HG03159 (cell line): Measurements from ENCODE around the gene NEUROG3.

Source experiments
- ATAC-seq: cut with Tn5 transposase; IDR thresholded peaks from one replicate; pipeline ENCODE4 v1.9.1; 2021; ENCODE audit warnings: mild to moderate bottlenecking, moderate library complexity; ENCODE audit not compliant: unreplicated experiment

Gene NEUROG3

GRCh38 chr10:69573056-69573806, at the start of gene NEUROG3:
TSS of gene NEUROG3 (minus strand) at chr10:69573422. CDS start at chr10:69573043, 379 bp downstream.
- ATAC-seq = no peak

- no peak for ATAC-seq
These were observed 47.4 kb upstream of the NEUROG3 start for GRCh38 chr10:69620625-69621024.

DNA sequence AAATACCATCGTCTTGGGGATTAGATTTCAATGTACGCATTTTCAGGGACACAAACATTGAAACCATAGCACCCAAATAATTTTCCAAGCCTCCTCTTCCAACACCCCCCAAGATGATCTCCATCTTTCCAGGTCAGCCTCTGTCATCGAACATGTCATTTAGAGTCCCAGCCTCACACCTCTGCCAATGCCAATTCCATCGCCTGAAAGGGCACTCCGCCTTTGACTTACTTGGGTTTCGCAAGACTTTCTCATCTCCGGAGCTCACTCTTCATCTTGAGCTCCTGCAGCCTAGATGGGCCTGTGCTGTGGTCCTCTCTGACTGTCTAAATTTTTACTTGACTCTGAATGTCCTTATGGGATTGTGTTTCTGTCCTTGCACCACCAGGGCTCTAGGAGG, 46.4 kb upstream of the NEUROG3 start:
- ATAC-seq = no peak

GRCh38 chr10:69618746-69619145, 45.5 kb upstream of the NEUROG3 start:
- ATAC-seq = no peak

- no peak for ATAC-seq
These were observed 43.1 kb upstream of the NEUROG3 start for GRCh38 chr10:69616358-69616757.

- no peak for ATAC-seq
These were observed 40.9 kb upstream of the NEUROG3 start for GRCh38 chr10:69614130-69614529.

DNA sequence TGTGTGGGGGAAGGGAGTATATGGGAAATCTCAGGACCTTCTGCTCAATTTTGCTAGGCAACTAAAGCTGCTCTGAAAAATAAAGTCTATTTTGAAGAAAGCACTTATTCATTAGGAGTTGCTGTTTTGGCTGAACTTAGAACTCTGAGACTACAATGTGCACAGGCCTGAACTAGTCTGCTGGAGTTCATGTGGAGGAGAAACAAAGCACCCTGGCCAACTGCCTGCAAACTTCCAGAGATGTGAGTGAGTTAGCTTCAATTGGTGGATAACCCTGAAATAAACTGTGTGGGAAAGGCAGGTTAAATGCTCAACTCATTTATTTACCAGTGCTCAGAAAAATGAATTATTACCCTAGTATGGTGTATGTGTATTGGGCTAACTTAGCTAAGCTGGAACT, 39.5 kb upstream of the NEUROG3 start:
- ATAC-seq = no peak

- no peak for ATAC-seq
These were observed 35.9 kb upstream of the NEUROG3 start for GRCh38 chr10:69609077-69609476.

GRCh38 chr10:69600761-69601330, 27.6 kb upstream of the NEUROG3 start:
- no peak for ATAC-seq

DNA sequence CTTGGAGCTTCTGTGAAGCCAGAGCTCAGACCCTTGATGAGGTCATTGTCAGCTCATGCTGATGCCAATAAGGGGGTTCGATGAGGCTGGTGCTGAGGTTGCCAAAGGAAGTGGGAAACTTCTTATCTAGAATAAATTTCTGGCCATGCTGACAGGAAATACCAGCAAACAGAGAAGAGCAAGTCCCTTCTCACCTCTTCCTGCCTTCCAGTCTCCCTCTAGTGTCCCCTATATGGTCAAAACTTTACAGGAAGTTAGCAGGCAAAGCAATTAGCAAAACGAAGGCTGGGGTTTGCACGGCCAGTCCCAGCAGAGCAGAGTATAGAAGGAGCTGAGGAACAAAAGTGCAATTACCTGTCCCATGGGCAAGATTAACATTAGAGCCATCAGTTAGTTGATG, 15.1 kb upstream of the NEUROG3 start:
- ATAC-seq = no peak

DNA sequence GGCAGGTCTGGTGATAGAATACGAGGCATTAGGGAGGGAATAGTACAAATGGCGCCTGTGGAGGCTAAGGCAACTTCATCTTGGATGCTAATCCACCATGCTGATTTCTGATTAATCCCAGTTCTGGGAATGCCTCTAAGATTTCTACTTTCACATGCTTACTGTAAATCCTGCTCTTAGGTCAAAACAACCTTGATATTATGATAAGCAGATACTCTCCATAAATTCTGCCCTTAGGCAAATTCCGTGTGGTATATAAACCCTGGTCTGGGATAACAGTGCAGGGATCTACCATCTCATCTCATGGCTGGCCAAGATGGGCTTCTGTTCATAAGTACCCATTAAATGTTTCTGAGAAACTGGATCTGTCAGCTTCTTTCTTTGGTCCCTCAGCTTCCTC, 11.4 kb upstream of the NEUROG3 start:
- ATAC-seq = no peak

DNA sequence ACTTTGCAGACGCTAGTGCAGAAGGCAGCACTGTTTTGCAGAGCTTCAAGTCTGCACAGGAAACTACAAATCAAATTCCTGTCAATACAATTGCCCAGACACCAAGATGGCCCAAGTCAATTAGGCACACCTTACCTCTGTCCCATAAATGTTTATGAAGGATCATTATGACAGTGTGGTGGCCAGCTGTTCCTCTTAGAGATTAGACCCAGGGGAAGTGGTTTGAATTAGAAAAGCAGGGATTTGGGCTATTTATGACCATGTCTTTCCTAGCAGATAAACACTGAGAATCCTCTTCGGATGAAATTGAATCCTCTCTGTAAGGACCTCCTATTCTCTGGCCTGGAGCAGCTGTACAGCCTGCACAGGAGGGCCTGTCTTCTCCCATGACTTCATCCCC, 9.9 kb upstream of the NEUROG3 start:
- no peak for ATAC-seq

- no peak for ATAC-seq
These were observed 7.2 kb upstream of the NEUROG3 start for GRCh38 chr10:69580435-69580834.

GRCh38 chr10:69579464-69580060, 6.3 kb upstream of the NEUROG3 start:
- no peak for ATAC-seq

DNA sequence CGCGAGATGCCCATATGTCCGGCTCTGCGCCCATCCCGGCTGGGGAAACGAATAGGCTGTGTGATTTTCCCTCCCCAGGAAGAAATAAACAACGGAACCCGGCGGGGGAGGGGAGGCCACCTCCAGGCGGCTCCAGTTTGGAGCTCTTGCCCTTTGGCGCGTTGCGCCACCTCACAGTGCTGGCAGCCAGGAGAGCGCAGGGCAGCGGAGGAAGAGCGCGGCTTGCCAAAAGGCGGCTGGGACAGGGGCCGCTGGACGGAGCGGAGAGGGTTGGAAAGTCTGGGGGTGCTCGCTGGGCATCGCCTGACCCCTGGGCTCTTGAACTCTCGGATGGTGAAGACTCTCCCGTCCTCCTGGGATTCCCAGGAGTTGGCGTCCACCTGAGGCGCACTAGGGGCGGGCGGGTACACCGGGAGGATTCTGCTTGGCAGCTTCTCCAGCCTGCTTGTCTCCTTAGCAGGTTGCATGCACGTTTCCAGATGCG, 5.3 kb upstream of the NEUROG3 start:
- no peak for ATAC-seq

DNA sequence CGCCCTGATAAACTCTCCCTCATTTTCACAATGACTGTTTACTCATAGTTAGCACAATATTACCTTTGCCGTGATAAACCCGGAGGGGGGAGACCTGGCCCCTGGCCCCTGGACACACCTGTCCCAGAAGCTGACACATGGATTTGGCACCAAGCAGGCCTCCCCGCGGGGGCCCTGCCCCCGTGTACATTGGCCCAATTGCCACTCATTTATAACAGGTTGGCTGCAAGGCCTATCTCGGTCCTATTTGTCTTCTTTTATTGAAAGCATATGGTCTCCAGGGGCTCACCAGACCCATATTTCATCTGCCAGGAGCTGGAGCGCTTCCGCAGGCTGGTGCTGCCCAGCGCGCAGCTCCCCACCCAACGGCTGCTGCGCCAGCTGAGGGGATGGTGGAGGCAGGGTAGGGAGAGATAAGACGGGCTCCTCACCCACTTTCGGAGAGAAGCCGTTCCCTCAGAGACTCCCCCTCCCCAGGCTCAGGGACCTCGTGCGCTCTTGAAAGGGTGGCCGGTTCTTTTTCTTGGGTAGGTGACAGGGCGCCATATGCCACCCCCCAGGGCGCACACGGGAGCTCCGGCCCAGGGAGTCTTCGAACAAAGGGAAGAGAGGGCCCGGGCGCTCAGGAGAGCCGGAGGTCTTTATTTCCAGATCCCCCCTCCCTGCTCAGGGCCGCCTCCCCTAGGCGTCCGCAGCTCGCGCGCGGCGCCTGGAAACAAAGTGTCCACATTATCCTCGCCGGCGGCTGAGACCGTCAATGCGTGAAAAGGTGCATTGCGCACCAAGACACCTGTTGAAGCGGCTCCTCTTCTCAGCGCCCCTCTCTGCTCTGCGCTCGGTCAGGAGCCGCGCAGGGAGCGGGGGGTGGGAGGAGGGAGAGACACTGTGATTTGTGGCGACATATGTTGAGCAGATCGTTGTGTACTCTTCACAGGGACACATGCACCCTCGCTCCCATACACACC, 4.3 kb upstream of the NEUROG3 start:
- ATAC-seq = no peak

DNA sequence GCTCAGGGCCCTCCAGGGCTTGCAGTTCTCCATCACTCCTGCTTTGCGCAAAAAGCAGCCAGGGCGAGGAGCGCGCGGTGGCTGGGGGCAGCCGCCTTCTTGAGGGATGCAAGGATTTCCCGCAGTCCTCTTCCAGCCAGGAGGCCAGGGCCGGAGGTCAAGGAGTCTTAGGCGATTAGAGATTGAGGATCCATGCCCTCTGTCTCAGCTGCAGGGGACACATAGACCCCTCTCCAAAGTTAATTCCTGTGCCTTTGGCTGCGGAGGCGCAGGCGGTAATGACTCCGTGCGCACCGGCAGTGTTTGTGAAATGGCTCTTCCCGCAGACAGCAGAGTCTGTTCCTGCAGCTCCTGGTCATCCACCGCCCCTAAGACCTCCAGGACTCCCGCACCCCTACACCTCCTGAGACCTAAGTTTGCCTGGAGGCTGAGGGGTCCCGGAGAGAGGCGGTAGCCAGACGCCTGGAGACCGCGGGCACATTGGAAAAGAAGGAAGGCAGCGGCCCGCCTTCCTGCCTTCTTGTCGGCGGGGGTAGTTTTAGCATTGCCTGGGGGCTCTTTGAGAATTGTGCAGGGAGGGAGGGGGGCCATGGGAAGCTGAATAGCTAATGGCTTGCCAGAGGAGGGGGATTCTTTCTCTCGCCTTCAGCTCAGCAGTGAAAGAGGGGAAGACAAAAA, 3.3 kb upstream of the NEUROG3 start:
- no peak for ATAC-seq

DNA sequence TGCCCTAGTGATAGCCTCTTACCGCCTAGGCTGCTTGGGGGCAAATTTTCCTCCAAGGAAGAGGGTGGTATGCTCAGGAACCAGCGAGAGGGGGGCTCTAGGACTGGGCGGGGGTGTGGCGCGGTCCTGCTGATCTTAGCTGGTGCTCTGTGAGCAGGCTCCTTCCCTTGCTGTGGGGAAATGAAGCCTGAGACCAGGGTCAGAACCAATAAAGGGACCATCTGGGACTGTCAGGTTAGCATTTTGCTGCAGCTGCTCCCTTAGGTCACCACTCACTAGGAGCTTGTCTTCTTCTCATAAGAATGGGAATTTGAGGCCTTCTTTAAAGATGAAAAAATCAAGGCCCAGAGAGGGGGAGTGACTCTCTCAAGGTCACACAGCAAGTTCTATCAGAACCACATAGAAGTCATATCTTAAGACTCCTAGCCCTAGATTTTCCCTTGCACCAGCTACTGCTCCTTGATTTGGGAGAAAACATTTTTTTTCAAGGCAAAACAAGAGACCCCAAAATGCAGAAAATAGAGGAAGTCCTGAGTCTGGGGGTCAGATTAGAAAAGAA, 2.0 kb upstream of the NEUROG3 start:
- no peak for ATAC-seq

GRCh38 chr10:69574571-69574978, 1.4 kb upstream of the NEUROG3 start:
- no peak for ATAC-seq
